GM19467 (cell line): Measurements from ENCODE around the gene CCBE1.
"Not testable (repeated sequence)": the region's sequence is repeated elsewhere in the genome, so short reads cannot be mapped to it uniquely, and the experiment has no call there.

Source experiments
- ATAC-seq: cut with Tn5 transposase; IDR thresholded peaks from one replicate; pipeline ENCODE4 v1.9.1; 2021; ENCODE audit warnings: mild to moderate bottlenecking, moderate library complexity; ENCODE audit not compliant: unreplicated experiment

Gene CCBE1

DNA sequence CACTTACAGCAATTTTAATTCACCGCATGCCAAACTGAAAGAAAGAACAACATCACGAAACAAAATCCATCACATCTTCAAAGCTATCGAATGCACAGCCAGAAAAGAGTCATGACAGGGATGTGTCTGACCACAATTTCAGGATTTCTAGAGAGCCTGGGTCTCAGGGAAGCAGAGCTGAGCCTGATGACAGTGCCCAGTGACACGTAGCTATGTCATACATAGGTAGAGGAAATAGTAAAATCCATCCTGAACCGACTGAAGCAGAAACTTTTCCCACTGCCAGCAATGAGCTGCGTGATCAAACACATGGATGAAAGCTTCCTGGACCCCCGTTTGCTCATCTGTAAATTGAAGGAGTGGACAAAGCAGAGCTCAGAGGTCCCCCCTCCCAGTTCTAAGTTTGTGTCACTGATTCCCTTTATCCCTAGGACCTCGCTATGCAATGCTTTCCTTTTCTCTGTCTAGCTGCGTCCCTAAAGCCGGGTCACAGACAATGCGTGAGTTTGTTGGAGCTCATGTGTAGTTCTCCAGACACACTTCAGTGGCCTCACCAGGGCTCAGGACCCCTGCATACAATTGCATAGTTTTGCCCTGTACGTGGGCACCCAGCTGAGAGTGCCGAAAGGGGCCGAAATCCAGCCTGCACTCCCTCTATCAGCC lies 37.6 kb downstream of the CCBE1 start:
- ATAC-seq: no peak

DNA sequence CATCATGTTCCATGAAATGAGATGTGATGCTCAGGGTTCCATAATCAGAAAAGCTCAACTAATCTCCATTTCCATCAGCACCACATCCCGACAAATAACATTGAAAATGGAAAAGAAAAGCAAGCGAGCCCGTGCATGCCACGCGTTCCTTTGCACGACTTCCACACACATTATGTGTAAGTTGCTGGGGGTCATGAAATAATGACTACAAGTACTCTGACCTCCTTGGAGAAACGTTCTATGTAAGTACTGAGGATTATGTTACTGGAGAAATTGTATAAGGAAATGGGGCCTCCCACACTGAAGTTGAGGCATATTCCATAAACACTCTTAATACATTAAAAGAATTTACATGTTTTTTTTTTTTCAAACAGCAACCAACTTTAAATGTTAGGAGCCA lies 38.3 kb downstream of the CCBE1 start:
- no peak for ATAC-seq

DNA sequence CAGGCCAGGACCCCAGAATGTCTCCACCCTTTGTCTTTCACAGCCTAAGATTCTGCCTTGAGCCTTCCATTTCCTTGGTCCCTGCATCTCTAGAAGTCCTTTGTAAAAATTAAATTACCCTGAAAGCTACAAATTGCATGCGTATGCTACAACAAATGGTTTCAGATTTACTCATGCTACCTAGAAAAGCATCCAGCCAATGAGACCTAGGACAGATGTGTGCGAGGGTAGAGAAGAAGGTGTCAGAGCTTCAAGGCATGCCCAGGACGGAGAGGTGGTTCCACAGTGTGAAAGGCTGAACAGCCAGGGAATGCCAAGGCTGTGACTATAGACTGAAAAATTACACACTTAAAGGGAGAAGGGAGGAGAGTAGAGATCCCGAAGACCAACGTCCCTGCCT lies 40.2 kb downstream of the CCBE1 start:
- ATAC-seq: no peak

DNA sequence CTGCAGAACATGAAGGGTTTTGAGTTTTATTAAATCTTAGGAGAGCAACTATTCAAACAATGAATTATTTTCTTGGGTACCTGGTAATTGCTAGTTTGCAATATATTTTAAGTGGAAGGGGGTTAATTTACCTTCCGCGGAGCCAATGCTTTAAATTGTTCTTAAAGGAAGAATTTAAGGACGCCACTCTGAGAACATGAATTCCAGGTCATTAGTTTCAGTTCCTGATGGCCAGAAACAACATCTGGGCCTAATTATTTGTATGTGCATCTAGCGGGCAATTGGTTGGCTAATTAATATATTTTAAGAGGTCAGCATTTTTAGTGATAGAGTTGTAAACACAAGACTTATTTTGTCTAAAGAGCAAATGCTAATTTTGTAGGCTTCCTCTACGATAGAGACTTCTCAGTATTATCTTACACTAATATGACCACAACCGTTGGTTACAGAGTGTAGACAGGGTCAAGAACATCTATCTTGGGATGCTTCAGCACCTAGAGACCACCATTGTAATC lies 40.8 kb downstream of the CCBE1 start:
- ATAC-seq: no peak

- no peak for ATAC-seq
Observed at GRCh38 chr18:59655676-59656075, 41.5 kb downstream of the CCBE1 start.

- no peak for ATAC-seq
Observed at GRCh38 chr18:59651071-59651470, 46.2 kb downstream of the CCBE1 start.

GRCh38 chr18:59650266-59650820 lies 46.9 kb downstream of the CCBE1 start:
- no peak for ATAC-seq

DNA sequence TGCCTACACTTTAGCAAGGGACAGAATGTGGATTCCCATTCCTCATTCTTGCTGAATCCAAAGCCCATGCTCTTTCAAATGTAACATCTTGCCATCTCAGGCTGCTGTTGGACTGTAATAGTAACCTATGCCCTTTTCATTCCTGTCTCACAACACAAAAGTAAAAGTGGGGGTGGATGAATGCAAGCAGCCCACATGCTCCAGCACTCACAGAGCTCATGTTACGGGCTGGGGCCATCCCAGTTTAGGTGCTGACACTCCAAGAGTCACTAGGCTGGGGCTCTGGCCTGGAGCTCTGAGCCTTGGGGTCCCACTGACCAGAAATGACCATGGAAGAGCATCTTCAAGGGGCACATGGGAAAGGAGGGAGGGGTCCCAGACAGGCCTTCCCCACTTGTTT lies 47.6 kb downstream of the CCBE1 start:
- ATAC-seq: no peak

DNA sequence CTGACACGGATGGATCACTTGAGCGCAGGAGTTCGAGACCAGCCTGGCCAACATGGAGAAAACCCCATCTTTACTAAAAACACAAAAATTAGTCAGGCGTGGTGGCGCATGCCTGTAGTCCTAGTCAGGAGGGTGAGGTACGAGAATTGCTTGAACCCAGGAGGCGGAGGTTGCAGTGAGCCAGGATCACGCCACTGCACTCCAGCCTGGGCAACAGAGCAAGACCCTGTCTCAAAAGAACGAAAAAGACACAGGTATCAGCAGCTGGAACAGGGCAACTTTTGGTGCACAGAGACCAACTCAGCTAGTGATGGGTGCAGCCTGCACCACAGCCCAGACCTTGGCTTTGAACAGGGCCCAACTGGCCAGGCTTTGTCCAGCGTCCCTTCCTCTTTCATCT lies 48.8 kb downstream of the CCBE1 start:
- not testable (repeated sequence) for ATAC-seq

DNA sequence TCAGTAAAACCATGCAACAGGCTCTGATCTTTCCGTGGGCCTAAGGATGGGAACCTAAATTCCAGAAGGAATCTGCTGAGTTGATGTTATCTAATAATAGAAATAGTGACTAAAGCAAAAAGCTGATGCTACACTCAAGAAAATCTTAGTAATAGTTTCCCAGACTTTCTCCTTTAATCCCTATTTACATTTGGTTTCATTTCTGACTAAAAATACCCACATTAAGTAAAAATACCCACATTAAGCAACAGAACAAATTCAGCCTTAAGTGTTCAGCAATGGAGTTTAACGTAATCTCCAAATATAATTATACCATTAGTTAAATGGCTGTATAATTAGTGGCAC lies 50.3 kb downstream of the CCBE1 start:
- no peak for ATAC-seq

GRCh38 chr18:59646228-59646962 lies 50.8 kb downstream of the CCBE1 start:
- ATAC-seq: no peak

DNA sequence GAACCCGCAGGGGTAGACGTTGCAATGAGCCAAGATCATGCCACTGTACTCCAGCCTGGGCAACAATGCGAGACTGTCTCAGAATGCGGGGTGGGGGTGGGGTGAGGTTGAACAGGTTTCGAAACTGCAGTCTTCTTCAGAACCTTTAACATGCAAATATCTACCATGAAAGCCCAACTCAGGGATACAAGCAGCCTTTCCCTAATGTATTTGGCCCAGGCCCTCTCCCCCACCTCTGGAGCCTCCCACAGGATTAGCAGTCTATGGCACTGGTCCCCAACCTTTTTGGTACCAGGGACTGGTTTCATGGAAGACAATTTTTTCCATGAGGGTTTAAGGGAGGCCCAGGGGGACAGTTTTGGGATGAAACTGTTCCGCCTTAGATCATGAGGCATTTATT lies 53.5 kb downstream of the CCBE1 start:
- no peak for ATAC-seq

GRCh38 chr18:59640721-59641120 lies 56.5 kb downstream of the CCBE1 start:
- ATAC-seq: no peak

- no peak for ATAC-seq
Observed at GRCh38 chr18:59639821-59640220, 57.4 kb downstream of the CCBE1 start.

- no peak for ATAC-seq
Observed at GRCh38 chr18:59639136-59639535, 58.1 kb downstream of the CCBE1 start.

GRCh38 chr18:59633961-59634485 lies 63.2 kb downstream of the CCBE1 start:
- no peak for ATAC-seq

- no peak for ATAC-seq
Observed at GRCh38 chr18:59633317-59633716, 63.9 kb downstream of the CCBE1 start.

- no peak for ATAC-seq
Observed at GRCh38 chr18:59631583-59632181, 65.5 kb downstream of the CCBE1 start.

DNA sequence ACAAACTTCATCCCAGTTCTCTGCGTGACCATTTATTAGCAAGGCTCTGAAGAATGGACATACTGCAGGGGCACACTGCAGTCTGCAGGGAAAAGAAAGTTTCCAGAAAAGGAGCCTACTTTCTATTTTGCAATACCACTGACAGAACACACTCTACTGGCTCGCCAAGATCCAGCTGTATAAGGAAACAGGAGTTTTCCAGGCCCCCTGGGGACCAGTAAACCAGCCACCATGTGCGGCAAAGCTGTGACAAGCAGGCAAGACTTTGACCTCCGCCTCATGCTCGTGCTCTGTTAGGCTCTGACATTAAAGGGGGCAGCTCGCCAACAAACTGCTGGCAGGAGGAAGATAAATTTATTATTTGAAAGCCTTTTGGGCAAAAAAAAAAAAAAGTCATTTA lies 67.3 kb downstream of the CCBE1 start:
- ATAC-seq: no peak

DNA sequence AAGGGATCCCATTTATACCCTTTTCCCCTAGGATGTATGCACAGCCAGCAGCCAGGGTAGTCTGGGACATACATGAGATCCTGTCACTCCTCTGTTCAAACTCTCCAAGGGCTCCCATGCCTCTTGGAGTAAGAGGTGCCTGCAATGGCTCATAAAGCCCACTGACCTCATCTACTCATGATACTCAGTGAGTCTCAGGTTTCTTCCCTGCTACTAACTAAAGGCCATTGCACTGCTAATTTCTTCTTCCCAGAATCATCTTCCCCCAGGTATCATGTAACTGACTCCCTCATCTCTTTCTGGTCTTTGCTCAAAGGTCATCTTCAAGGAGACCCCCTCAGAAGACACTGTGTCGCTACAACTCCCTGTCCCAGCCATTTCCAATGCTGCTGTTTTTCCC lies 68.2 kb downstream of the CCBE1 start:
- no peak for ATAC-seq

GRCh38 chr18:59627414-59627813 lies 69.8 kb downstream of the CCBE1 start:
- ATAC-seq: no peak

DNA sequence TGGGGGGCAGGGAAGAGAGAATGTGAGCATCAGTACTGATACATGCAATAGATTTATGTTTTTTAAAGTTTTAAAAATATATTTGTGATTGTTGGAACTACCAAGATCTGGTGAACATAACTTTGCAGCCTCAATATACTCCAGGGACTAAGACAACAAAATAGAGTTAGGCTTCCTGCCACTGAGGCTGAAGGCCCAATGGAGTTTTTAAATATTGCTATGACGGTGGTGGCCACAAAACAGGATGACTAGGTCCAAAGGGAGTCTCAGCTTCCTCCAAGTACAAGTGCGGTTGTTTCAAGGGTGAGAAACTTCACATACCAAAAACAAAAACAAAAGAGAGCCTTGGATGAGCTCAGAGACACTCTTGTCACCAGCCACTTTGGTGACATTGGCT lies 72.9 kb downstream of the CCBE1 start:
- ATAC-seq: no peak
